ENCODE results near the gene YY1AP1. TPM values are rescaled to one million over a fixed set of nuclear protein-coding genes. Genes with fewer than 3 reads are reported as not detected.
A peak's percentile ranks its signal among the peaks of the same experiment; 100 is the strongest.
"Not testable (repeated sequence)": the region's sequence is repeated elsewhere in the genome, so short reads cannot be mapped to it uniquely, and the experiment has no call there.

The YY1AP1 gene
- total RNA-seq, 1 experiment from 2014 or later, result 38.3 TPM

GRCh38 chr1:155622191-155622590, 66.4 kb downstream of the YY1AP1 start:
- no peaks in the 10 kb centered on the region for H3K36me3 ChIP-seq (ENCODE audit: low read depth)
- DNase-seq, result no peak
- H3K9me2 ChIP-seq (ENCODE audit: insufficient read depth), result no peaks in the 10 kb centered on the region
- intact Hi-C loops (cut with micrococcal nuclease; ENCODE audit: unreplicated experiment), result no loop called here
- TF ChIP-seq CTCF (conservative IDR thresholded peaks at IDR 0.05), result no peak
- no peak for TF ChIP-seq EZH2 (IDR thresholded peaks at IDR 0.05; ENCODE audit: low read depth)
- no peaks in the 10 kb centered on the region for H4K20me1 ChIP-seq (ENCODE audit: insufficient read depth)
- no peak overlapping the region for H2AFZ ChIP-seq
- no peaks in the 10 kb centered on the region for H3K27me3 ChIP-seq (ENCODE audit: insufficient read depth, low read depth)
- H3K4me2 ChIP-seq, result no peak overlapping the region
- H3K27ac ChIP-seq, result no peak overlapping the region
- CTCF ChIA-PET, result interaction anchor here (0.6 to 0.7 kb wide), 2 partner anchors 367 to 371 kb away, joined by 3 to 5 read pairs; no protein-coding TSS in a partner anchor
- no peak overlapping the region for H3K4me3 ChIP-seq
- H3K9me3 ChIP-seq (ENCODE audit: insufficient read depth, low read depth), result no peaks in the 10 kb centered on the region; the same call in 1 of the 2 replicates
- POLR2A ChIA-PET (ENCODE audit: unreplicated experiment), result no interaction called here
- BruUV-seq (replicated peaks), result no TSS peak
- no peaks in the 10 kb centered on the region for H3K4me1 ChIP-seq (replicated peaks; ENCODE audit: insufficient read depth)
- no peaks in the 10 kb centered on the region for H3F3A ChIP-seq (ENCODE audit: insufficient read depth, low read depth)
- H3K79me2 ChIP-seq (ENCODE audit: low read depth), result no peaks in the 10 kb centered on the region

- H3K4me1 ChIP-seq (replicated peaks; ENCODE audit: insufficient read depth); H3K36me3 ChIP-seq (ENCODE audit: low read depth); H3K9me2 ChIP-seq (ENCODE audit: insufficient read depth); H3K27me3 ChIP-seq (ENCODE audit: insufficient read depth, low read depth); H3K9me3 ChIP-seq (ENCODE audit: insufficient read depth, low read depth); H4K20me1 ChIP-seq (ENCODE audit: insufficient read depth); H3K4me3 ChIP-seq; BruUV-seq (replicated peaks); POLR2A ChIA-PET (ENCODE audit: unreplicated experiment); DNase-seq; H3K27ac ChIP-seq; H3F3A ChIP-seq (ENCODE audit: insufficient read depth, low read depth); CTCF ChIA-PET; H3K4me2 ChIP-seq; H2AFZ ChIP-seq; H3K79me2 ChIP-seq (ENCODE audit: low read depth); intact Hi-C loops (cut with micrococcal nuclease; ENCODE audit: unreplicated experiment): not testable (repeated sequence)
Measured at GRCh38 chr1:155613226-155613625, 75.3 kb downstream of the YY1AP1 start.

GRCh38 chr1:155610257-155610647, 78.3 kb downstream of the YY1AP1 start:
- H3K9me3 ChIP-seq (ENCODE audit: insufficient read depth, low read depth); DNase-seq; BruUV-seq (replicated peaks); H3K9me2 ChIP-seq (ENCODE audit: insufficient read depth); H3K4me1 ChIP-seq (replicated peaks; ENCODE audit: insufficient read depth); H4K20me1 ChIP-seq (ENCODE audit: insufficient read depth); H3K27ac ChIP-seq; H3K79me2 ChIP-seq (ENCODE audit: low read depth); H3K36me3 ChIP-seq (ENCODE audit: low read depth); POLR2A ChIA-PET (ENCODE audit: unreplicated experiment); intact Hi-C loops (cut with micrococcal nuclease; ENCODE audit: unreplicated experiment); H2AFZ ChIP-seq; H3K27me3 ChIP-seq (ENCODE audit: insufficient read depth, low read depth); CTCF ChIA-PET: not testable (repeated sequence)
- H3K4me2 ChIP-seq, result peak overlapping the region; percentile 56; the same call in 1 of the 2 replicates
- peaks cover 11% of the 10 kb centered on the region for H3F3A ChIP-seq (ENCODE audit: insufficient read depth, low read depth)
- peak overlapping the region; percentile 60; the same call in 1 of the 2 replicates for H3K4me3 ChIP-seq

- Histone ChIP-seq H3K79me2 (ENCODE audit: low read depth) (no peaks in the 10 kb centered on the region), H3K9me3 (ENCODE audit: insufficient read depth, low read depth) (no peaks in the 10 kb centered on the region), H3K4me3 (peak within 1 kb of the TSS; percentile 60), H3F3A (ENCODE audit: insufficient read depth, low read depth) (peaks cover 11% of the 10 kb centered on the region), H3K36me3 (ENCODE audit: low read depth) (no peaks in the 10 kb centered on the region; the same call in 1 of the 2 replicates), H3K4me2 (peak within 1 kb of the TSS; percentile 69), H3K27ac (peak within 1 kb of the TSS; percentile 75), H3K9me2 (ENCODE audit: insufficient read depth) (0 out of 2 replicates have a peak, but pooled peaks cover 3% of the 10 kb centered on the region), H3K27me3 (ENCODE audit: insufficient read depth, low read depth) (no peaks in the 10 kb centered on the region), H4K20me1 (ENCODE audit: insufficient read depth) (no peaks in the 10 kb centered on the region), H2AFZ (peak within 1 kb of the TSS; percentile 76), H3K4me1 (replicated peaks; ENCODE audit: insufficient read depth) (no peaks in the 10 kb centered on the region)
- TSS peak; percentile 91 for BruUV-seq (replicated peaks)
- ChIA-PET CTCF (no interaction called here), POLR2A (ENCODE audit: unreplicated experiment) (interaction anchor here (0.6 kb wide), 1 partner anchor 245 kb away, joined by 5 read pairs; no protein-coding TSS in a partner anchor)
- intact Hi-C loops (cut with micrococcal nuclease; ENCODE audit: unreplicated experiment), result no loop called here
- TF ChIP-seq EZH2 (IDR thresholded peaks at IDR 0.05; ENCODE audit: low read depth), result no peak
- peak; percentile 94 to 95 for DNase-seq
Measured at GRCh38 chr1:155609515-155610256, 78.9 kb downstream of the YY1AP1 start, which contains the start of gene MSTO1. Gene MSTO1 (plus strand): TSS chr1:155610218. CDS start chr1:155610249, 31 bp downstream.

Other genes with a start within 250 kb of the YY1AP1 start
- gene ASH1L, start 126.0 kb downstream of the YY1AP1 start, total RNA-seq (2021), result 29.4 and 36.0 TPM in 2 replicates
- gene MSTO1, start 78.6 kb downstream of the YY1AP1 start, total RNA-seq (2021), result 21.3 and 21.5 TPM in 2 replicates
- 111 and 112 TPM in 2 replicates for gene DAP3, start 317 bp upstream of the YY1AP1 start, total RNA-seq (2021)
- 41.1 and 45.8 TPM in 2 replicates for gene GON4L, start 168.4 kb upstream of the YY1AP1 start, total RNA-seq (2021)
- 0.08 and 0.09 TPM in 2 replicates for gene SYT11, start 170.8 kb upstream of the YY1AP1 start, total RNA-seq (2021)
- 55.8 and 59.2 TPM in 2 replicates for gene RIT1, start 222.6 kb upstream of the YY1AP1 start, total RNA-seq (2021)
- gene KHDC4, start 245.6 kb upstream of the YY1AP1 start, total RNA-seq (2021), result 63.4 and 68.8 TPM in 2 replicates

Data from PC-9 (cell line).